DMS53 (cell line): ENCODE data around the gene SLC39A8.
"Not testable (repeated sequence)": the region's sequence is repeated elsewhere in the genome, so short reads cannot be mapped to it uniquely, and the experiment has no call there.

ENCODE experiments used
- DNase-seq: peaks from one replicate; lab custom pipeline; 2025; lab: John Stamatoyannopoulos, UW

Gene SLC39A8

DNA sequence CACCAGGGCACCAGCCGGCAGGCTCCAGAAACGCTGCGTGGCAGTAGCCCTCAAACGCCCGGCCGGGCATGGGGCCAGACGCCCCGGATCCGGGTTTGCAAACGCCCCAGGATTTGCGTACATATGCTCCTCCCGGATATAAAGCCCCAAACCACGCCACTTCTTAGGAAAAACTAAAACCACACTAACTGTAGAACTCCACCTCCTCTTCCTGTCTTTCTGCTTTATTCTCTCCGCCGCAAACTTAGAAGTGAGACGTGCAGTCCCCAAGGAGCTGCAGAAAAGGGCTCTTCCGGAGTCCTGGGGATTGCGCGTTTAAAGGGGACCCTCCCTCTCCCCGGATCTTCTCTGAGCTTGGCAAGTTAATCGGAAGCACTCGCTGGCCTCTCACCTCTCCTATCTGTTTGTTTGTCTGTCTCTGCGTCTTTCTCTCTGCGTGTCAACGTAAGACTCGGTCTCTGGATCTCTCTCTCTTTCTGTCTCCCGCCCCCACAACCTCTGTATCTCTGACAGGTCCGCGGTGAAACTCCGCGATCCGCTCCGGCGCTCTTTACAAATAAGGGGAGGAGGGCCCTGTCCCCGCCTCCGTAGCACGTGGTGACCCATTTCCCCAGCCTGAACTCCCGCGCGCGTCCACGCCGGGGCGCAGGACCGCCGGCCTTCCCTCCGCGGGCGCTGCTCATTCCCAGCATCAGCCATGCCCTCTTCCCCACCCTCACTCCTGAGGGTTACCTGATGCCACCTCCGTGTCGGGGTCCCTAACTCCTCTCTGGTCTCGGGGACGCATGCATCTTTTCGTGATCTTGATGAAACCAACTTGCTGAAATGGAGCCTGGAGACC is at the start of gene SLC39A8:
Gene SLC39A8 (minus strand): TSS at position 529 of the 841 bp plus-strand sequence. CDS start 820 bp downstream, outside the sequence.
- DNase-seq, result peak; percentile 96

DNA sequence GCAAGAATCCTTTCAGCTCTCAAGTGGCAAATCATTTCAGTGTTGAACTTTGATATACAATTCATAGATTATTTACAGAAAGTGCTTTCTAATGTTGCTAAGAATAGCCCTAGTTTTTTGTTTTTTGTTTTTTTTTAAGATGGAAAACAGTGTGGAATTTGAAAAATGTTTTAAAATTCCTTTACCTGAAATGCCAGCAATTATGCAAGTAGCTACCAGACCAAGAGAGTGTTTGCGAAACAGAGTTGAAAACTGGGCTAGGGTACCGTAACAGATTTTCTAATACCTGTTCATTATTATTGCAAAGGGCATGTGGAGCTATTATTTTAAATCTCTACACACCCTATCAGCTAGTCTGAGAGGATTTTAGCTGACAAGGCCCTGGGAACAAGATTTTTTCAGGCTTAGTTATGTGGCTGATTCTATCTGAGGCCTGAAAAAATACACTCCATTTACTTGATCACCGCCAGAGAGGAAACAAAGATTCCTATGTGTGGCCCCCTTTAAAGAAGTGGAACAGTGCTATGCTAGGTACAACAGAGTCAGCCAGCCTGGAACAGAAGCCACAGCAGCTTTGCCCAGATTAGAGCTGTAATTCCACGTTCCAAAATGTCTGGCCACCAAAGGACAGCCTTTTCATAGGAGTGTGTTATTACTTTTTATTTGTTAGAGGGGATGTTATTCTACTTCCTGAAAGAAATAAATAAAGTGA is 46.9 kb upstream of the SLC39A8 start:
- no peak for DNase-seq

DNA sequence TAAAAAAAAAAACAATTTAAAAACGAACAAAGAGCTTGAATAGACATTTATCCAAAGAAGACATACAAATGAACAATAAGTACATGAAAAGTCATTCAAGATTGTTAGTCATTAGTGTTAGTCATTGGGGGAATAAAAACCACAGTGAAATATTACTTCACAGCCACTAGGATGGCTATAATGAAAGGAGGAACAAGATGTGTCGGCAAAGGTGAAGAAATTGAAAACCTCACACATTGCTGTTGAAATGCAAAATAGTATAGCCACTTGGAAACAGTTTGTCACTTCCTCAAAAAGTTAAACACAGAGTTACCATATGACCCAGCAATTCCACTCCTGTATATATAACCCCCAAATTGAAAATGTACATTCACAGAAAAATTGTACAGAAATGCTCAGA is 45.2 kb upstream of the SLC39A8 start:
- DNase-seq, result no peak

DNA sequence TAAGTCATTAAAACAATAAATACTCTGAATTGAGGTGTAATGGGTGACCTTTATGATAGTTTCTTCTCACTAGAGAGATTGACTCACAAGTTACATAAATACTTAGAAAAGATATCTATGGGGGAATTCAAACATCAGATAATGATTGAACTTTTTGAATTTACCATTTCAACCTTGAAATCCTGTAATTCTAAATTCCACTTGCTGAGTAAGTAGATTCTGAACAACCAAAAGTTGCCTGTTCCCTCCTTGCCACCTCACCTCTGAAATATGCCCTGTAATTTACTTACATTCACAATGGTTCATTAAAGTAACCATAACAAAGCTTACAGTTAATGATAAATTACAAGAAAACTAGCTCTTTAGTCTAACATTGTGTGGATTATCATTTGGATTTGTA is 43.3 kb upstream of the SLC39A8 start:
- no peak for DNase-seq

DNA sequence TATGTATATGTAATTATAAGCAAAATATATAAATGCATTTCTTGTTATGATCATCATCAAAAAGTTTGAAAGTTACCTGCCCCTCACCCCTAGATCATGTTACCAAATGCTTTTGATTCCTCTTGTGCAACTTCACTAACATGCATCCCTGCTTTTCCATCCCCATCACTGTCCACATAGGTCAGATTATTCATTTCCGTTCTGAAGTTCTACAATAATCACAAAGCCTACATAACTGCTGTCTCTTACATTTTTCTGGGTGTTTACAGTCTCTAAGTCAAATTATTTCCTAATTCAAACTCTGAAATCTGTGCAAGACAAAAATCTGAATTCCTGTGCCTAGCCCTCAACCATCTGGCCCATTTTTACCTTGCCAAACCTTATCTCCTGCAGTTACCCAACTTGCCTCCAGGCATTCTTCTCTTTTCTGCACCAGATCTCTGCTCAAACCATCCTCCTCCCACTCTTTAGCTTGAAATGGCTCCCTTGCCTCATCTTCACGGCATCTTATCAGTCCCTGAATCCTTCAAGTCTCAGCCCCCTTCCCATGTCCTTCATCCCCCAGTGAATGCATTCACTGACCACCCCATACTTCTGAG is 42.4 kb upstream of the SLC39A8 start:
- DNase-seq, result no peak

DNA sequence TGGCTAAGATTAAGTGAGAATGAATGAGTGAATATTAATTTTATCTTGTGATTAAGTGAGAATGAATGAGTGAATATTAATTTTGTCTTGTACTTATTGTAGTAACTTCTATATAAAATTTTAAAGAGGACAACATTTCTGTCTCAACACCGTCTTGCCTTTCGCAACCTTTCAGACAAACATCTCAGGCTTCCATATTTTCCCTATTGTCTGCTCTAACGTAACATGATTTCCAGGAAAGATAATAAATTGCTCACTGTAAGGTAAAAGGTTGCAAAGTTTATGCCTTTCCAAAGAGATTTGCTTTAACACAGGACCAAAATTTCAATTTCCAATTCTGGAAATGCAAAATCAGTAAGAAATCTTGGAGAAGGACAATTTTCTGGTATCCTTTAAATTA is 41.7 kb upstream of the SLC39A8 start:
- no peak for DNase-seq

DNA sequence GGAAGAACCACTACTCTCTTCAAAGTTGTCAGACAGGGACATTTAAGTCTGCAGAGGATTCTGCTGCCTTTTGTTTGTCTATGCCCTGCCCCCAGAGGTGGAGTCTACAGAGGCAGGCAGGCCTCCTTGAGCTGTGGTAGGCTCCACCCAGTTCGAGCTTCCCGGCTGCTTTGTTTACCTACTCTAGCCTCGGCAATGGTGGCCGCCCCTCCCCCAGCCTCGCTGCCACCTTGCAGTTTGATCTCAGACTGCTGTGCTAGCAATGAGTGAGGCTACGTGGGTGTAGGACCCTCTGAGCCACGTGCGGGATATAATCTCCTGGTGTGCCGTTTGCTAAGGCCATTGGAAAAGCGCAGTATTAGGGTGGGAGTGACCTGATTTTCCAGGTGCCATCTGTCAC is 35.0 kb upstream of the SLC39A8 start:
- not testable (repeated sequence) for DNase-seq

DNA sequence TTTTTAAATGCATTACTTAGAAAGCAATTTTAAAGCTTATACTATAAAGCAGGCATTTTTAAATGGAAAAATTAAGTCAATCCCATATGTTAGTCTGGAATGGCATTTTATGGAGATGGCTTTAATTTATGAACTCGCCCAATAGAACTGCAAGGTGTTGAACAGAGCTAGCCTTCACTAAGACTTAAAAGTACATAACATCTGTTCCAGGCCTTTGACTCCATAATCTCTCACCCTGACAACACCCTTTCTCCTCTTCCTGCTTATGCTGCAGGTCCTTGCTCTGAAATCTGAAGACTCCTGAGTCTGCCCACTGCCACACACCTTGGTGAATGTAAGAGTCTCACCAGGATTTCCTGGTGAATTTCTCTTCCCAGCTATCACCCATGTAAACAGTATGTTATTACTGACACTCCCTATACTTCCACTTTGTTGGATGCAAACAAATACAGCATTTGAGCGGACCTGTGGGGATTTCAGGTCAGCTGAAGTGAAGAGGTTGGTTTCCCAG is 17.7 kb upstream of the SLC39A8 start:
- DNase-seq, result no peak

DNA sequence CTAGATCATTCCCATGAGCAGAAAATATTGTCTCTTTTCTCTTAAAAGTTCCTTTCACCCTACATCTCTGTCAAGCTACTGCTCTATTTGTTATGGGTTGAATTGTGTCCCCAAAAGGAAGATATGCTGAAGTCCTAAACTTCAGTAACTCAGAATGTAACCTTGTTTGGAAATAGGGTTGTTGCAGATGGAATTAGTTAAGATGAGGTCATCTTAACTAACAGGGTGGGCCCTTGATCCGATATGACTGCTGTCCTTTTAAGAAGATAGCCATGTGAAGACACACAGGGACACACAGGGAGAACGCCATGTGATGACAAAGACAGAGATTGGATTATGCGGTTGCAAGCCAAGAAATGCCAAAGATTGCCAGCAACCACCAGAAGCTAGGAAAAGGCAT is 12.8 kb upstream of the SLC39A8 start:
- no peak for DNase-seq

DNA sequence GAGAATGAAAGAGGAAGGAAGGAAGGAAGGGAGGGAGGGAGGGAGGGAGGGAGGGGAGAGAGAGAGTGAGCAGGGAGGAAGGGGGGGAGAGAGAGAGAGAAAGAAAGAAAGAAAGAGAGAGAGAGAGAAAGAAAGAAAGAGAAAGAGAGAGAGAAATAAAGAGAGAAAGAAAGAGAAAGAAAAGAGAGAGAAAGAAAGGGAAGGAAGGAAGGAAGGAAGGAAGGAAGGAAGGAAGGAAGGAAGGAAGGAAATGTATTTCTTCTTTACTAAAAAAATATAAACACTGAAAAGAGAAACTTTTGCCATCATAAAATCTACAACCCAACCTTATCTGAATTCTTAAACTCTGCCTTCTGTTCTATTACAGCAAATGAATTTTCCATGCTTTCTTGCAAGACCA is 12.4 kb upstream of the SLC39A8 start:
- DNase-seq, result not testable (repeated sequence)

DNA sequence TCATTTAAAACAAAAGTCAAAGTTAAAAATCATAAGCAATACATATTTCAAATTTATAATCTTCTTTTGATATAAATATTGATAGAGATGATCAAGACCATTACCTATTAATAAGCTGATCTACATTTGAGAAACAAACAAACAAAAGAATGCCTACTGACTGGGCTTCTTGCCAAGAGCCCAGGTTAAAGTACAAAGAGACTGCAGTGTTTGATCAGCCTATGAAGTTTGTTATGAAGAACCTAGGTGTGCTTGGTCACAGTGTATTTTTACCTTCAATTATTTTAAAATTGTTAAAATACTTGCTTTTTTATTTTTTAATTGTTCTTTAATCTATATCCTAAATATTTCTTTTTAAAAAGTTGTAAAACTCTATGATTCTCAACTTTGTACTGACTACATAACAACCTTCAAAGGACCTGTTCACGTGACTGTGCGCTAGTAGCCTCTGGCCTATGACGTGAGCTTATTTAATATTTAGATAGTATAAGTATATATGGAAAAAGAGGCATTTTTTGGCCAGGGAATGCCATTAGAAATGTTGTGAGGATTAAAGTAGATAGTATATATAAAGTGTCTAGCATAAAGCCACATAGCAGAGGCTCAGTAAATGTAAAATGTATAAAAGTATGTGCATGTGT is 11.4 kb upstream of the SLC39A8 start:
- peak; percentile 54 for DNase-seq

DNA sequence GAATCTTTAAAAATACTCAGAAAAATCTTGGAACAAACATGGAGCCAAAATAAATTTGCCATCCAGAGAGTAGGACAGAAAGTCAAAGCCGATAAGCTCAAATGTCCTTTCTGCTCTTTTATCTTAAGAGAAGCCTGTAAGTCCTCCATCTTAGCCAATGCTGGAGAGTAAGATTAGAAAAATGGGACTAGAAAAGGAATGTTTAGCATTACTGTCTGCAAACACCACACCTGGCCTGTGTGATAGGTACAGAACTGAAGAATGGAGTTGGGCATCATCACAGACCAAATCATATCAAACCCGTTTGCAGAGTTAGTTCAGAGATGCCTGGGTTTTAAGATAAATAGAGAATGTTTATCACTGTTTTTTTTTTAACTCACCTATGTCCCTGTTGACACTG is 10.5 kb upstream of the SLC39A8 start:
- no peak for DNase-seq

DNA sequence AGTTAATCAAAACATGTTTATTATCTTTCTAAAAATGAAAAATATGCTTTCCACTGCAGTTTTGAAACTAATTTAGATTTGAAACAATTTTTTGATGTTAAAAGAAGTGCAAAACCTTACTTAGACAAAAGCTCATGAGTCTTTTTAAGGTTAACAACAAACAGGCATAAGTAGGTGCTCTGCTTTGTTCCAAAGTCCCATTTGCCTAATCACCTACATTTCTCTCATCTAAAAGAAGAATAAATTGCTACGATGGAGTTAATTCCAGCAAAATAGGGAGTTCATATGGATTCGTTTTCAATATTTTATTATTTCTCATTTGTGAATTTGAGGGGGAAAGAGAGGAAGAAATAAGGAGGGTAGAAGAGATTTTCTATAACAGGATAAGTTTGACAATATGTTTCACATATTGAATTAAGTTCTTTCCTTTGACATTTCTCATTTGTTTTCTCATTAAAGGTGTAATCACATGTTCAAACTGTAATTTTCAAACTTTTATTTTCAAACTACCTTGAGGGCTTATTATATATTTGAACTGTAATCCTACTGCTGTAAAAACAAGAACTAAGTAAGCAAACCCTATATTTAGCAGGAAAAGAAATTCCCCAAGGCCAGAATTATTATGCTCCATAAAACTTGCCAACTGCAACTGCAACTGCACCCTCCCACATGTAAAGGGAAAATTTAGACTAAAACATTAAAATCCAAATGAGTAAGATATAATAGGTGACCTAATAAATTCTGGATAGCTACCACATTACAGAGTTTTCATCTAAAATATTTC is 9.6 kb upstream of the SLC39A8 start:
- no peak for DNase-seq

DNA sequence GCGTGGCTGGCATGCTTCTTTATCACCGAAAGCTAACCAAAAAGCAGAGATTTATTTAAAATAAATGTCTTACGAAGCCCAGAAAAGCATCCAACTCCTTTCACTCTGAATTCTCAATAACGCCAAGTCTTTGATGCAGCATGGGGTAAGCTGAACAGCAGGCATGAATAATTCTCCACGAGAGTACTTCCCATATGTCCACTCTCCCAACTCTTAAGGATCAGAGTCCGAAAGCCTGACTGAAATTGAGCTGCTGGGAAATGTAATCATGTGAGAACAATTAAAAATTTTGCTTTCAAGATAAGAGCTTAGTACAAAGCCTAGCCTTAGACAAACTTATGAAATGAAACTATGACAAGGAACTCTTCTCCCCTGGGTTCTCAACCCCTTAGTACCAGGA is 7.5 kb upstream of the SLC39A8 start:
- no peak for DNase-seq

DNA sequence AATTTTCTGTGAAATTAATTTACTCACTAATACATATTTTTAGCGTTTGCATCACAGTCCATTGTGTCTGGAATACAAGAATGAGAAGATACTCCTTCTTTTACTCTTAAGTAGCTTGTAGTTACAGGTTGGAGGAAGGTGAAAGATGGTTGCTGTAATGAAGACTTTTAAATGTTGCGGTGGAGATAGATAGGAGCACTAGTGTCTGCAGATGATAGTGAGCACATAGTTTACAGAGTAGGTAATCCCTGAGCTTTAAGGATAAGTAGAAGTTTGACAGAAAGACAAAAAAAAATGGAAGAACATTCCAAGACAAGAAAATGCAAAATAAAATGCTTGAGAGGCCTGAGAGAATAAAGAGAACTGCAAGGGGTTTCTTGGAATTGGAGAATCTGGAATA is 5.4 kb upstream of the SLC39A8 start:
- no peak for DNase-seq

DNA sequence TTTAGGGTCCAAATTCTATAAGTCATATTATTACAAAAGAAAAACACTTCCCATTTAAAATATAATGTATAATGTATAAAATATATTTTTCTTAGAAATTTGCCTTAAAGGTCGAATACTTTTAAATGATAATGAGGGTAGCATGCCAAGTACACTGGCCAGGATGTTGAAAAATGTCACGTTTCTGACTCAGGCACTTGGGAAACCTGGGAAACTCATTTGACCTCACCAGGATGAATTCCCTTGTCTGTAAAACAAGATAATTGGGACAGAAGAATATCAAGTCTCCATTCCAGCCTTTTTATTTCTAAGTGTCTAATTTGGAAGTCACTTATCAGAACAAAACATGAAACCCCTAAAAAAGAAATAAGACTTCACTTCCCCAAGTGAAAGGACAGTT is 3.4 kb upstream of the SLC39A8 start:
- DNase-seq, result no peak

DNA sequence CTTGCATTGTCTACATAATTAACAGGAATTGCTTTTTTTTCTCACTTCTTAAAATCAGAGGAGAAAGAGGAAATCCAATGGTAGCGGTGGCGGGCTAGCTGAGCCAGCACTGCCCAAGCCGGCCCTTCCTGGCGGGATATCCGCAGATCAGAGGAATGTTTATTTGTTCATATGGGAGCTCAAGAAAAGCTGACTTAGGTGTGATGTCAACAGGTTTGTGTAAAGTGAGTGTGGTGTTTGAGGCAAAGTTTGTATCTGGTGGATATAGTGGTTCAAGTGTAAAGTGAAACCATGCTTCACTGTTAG is 466 bp upstream of the SLC39A8 start:
- DNase-seq, result peak; percentile 55

DNA sequence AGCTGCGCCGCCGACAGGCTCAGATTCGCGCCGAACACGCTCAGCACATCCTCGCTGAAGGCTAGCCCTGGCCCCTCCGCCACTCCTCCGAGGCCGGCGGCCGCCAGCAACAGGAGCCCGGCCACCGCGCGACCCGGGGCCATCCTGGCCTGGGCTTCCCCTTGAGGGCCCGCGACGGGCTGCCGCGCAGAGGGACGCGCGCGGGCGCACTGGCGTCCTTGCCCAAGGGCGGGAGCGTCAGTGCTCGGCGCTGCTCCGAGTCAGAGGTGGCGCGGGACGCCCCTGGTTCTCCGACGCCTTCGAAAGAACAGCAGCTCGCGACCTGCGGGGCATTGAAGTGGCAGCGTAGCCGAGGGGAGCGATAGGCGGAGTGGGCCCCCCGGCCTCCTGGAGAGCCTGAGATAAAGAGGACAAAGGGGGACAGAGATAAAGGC is 745 bp downstream of the SLC39A8 start:
- DNase-seq, result peak; percentile 90

DNA sequence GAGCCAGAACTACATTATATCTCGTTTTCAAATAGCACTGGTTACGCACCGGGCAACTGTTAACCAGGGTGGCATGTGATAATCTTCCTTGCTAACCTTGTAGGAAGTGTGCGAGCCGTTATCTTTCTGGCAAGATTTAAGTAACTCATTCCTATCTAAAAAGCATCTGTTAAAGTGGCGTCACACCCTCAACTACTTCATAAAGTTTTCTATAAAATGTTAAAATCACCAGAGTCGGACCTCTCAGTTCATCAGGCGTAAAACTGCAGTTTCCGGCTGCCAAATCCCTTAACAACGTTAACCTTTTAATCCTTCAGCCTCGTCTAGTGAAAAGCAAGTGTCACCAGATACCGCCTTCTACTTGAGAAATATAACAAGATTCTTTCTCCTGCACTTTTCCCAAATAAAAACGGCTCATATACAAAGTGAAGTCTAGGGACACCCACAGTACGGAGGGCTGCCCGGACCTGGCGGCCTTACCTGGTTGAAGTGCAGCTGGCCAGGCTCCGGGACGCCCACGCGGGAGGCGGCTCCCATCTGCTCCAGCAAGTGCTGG is 1.2 kb downstream of the SLC39A8 start:
- DNase-seq, result peak; percentile 59

DNA sequence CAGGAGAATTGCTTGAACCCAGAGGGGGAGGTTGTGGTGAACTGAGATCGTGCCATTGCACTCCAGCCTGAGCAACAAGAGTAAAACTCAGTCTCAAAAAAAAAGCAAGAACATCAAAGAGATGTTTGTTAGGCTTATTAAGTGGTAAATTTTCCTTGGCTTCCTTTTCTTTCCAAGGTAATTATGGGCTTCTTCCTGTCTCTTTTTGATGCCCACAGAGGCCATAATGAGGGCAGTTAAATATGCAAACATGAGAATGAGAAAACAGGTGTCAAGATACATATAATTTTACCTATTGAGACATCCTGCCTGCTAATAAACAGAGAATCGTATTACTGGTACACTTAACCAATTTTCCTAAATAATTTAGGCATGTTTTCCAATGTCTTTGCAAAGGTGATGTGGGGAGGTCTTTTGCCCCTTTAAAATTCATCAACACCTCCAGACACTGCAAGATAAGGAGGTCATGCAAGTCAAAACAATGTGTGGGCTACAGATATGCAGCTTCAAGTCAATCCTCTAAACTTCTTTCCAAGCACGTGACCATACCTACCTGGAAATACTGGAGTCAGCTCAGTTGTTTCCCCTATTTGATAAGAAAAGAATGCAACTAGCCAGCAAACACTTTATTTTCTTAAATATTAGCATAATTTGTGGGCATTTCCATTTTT is 2.7 kb downstream of the SLC39A8 start:
- peak; percentile 13 for DNase-seq

DNA sequence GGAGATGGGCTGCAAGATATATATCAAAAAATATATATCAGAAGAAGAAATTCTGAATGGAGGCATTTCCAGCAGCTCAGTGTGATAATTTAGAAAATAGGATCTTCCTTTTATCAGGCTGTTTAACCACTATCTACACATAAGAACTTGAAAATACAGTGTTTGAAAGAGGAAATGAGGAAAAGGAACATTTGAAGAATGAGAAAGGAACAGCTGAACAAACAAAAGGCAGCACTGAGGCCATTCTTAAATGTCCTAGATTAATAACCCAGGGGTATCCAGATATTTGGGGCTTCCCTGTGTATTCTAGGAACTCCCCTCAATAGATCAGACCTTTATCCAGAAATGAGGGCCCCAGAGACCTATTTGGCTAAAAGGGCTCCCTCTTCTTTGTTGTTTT is 4.1 kb downstream of the SLC39A8 start:
- peak; percentile 6 for DNase-seq
